AG09319 (cell line): ENCODE results near the gene PIH1D1.

Experiments
- DNase-seq: peaks from one replicate; pipeline ENCODE4 v3.0.0-alpha.2; 2010; ENCODE audit warnings: low read depth; ENCODE audit errors: extremely low read depth
- CTCF ChIP-seq: IDR thresholded peaks from 2 replicates; pipeline ENCODE4 v1.5.1; 2011; ENCODE audit warnings: low read depth, mild to moderate bottlenecking, inconsistent platforms, low read length, moderate library complexity

PIH1D1 gene

GRCh38 chr19:49411681-49412326 is 39.8 kb downstream of the PIH1D1 start:
- no peak for TF ChIP-seq CTCF
- DNase-seq = no peak

- DNase-seq = no peak
- TF ChIP-seq CTCF = no peak
Measured at GRCh38 chr19:49409441-49410029, 42.1 kb downstream of the PIH1D1 start.

GRCh38 chr19:49408816-49409440 is 42.7 kb downstream of the PIH1D1 start:
- no peak for DNase-seq
- TF ChIP-seq CTCF = no peak

- TF ChIP-seq CTCF = no peak
- no peak for DNase-seq
Measured at GRCh38 chr19:49407482-49408015, 44.1 kb downstream of the PIH1D1 start.

- no peak for TF ChIP-seq CTCF
- DNase-seq = no peak
Measured at GRCh38 chr19:49407079-49407478, 44.5 kb downstream of the PIH1D1 start.

GRCh38 chr19:49403404-49404187 is 48.0 kb downstream of the PIH1D1 start:
- TF ChIP-seq CTCF = no peak

More at GRCh38 chr19:49403404-49404187, 48.0 kb downstream of the PIH1D1 start:
- no peak for DNase-seq
